GM08714 (cell line): ENCODE data around the gene CTIF.

Source experiments
- H3K4me3 ChIP-seq: fragments of 200-500 bp; sonication (Bioruptor generic); 2 replicates; pipeline ENCODE4 v1.5.1; 2014; ENCODE audit warnings: mild to moderate bottlenecking, low read length, inconsistent platforms
- ZNF274 ChIP-seq: IDR thresholded peaks from 2 replicates; pipeline ENCODE4 v1.6.1; 2012; ENCODE audit warnings: mild to moderate bottlenecking, low read depth, low read length

The CTIF gene

GRCh38 chr18:48688961-48689360, 150.1 kb downstream of the CTIF start:
- no peak overlapping the region for H3K4me3 ChIP-seq
- no peak for TF ChIP-seq ZNF274

GRCh38 chr18:48689548-48689947, 150.7 kb downstream of the CTIF start:
- no peak for TF ChIP-seq ZNF274
- no peak overlapping the region for H3K4me3 ChIP-seq

- TF ChIP-seq ZNF274 = no peak
- no peak overlapping the region for H3K4me3 ChIP-seq
These were observed 151.7 kb downstream of the CTIF start for GRCh38 chr18:48690494-48690893.

GRCh38 chr18:48693006-48693405, 154.2 kb downstream of the CTIF start:
- no peak overlapping the region for H3K4me3 ChIP-seq
- no peak for TF ChIP-seq ZNF274

GRCh38 chr18:48693625-48694262, 154.9 kb downstream of the CTIF start:
- no peak for TF ChIP-seq ZNF274
- no peak overlapping the region for H3K4me3 ChIP-seq

- no peak overlapping the region for H3K4me3 ChIP-seq
- no peak for TF ChIP-seq ZNF274
These were observed 155.5 kb downstream of the CTIF start for GRCh38 chr18:48694295-48694694.

- TF ChIP-seq ZNF274 = no peak
- no peak overlapping the region for H3K4me3 ChIP-seq
These were observed 156.8 kb downstream of the CTIF start for GRCh38 chr18:48695671-48696070.

GRCh38 chr18:48696218-48696617, 157.4 kb downstream of the CTIF start:
- H3K4me3 ChIP-seq = no peak overlapping the region
- no peak for TF ChIP-seq ZNF274

- no peak overlapping the region for H3K4me3 ChIP-seq
- no peak for TF ChIP-seq ZNF274
These were observed 158.6 kb downstream of the CTIF start for GRCh38 chr18:48697441-48697840.

- TF ChIP-seq ZNF274 = no peak
- H3K4me3 ChIP-seq = no peak overlapping the region
These were observed 159.9 kb downstream of the CTIF start for GRCh38 chr18:48698707-48699106.

GRCh38 chr18:48699761-48700160, 160.9 kb downstream of the CTIF start:
- TF ChIP-seq ZNF274 = no peak

GRCh38 chr18:48700446-48700845, 161.6 kb downstream of the CTIF start:
- no peak overlapping the region for H3K4me3 ChIP-seq
- no peak for TF ChIP-seq ZNF274

More at GRCh38 chr18:48699761-48700160, 160.9 kb downstream of the CTIF start:
- H3K4me3 ChIP-seq = no peak overlapping the region

- H3K4me3 ChIP-seq = no peak overlapping the region
- no peak for TF ChIP-seq ZNF274
These were observed 163.7 kb downstream of the CTIF start for GRCh38 chr18:48702346-48703027.

GRCh38 chr18:48703028-48703386, 164.2 kb downstream of the CTIF start:
- no peak overlapping the region for H3K4me3 ChIP-seq

GRCh38 chr18:48703418-48703817, 164.6 kb downstream of the CTIF start:
- TF ChIP-seq ZNF274 = no peak
- no peak overlapping the region for H3K4me3 ChIP-seq

More at GRCh38 chr18:48703028-48703386, 164.2 kb downstream of the CTIF start:
- no peak for TF ChIP-seq ZNF274
